NCI-H69 (cell line): ENCODE data around the gene FAM120B.

ENCODE experiments used
- DNase-seq: peaks from one replicate; lab custom pipeline; 2025; lab: John Stamatoyannopoulos, UW

FAM120B gene

DNA sequence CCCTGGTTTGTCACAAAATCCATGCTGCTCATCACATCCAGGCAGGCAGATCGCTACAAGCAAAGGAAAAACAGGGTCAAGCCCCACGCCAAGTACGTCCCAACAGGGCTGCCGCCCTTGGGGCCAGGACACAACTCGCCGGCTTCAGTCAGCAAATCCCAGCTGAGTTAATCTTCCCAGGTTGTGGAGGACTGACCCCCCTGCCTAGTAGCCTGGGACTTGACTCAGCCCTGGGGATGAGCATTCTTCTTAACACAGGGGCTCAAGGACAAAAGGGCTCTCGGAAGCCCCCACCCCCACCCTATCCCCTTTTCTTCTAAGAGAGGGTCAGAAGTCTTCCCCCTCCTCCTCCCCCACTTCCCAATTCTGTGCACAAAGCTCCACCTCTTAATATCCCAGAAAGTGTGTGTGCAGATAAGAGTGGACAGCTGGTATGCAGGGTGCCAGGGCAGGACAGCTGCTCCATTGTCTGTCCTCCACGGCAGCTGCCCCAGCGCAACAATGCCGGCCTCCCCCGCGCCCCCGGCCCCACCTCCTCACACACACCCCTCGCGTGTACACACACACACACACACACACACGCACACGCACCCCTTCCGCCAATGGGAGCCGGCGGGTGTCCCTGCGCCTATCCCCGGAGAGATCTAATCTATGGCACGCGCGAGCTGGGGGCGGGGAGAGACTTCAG, 20.2 kb upstream of the FAM120B start:
- peak; percentile 64 for DNase-seq

DNA sequence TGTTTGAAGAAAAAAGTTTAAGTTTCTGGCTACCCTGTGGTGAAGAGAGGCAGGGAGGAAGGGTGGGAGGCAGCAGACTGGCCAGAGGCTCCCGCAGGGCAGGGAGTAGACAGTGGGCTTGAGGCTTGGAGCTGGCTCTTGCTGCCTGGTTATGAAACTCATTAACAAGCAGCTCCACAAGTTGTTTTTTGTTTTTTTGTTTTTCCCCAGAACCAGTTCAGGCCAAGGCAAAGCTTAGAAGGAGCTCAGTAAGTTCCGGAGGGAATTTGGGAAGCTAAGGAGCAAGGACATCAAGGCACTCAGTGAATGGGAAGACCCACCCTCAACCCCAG, 19.7 kb upstream of the FAM120B start:
- DNase-seq = no peak

DNA sequence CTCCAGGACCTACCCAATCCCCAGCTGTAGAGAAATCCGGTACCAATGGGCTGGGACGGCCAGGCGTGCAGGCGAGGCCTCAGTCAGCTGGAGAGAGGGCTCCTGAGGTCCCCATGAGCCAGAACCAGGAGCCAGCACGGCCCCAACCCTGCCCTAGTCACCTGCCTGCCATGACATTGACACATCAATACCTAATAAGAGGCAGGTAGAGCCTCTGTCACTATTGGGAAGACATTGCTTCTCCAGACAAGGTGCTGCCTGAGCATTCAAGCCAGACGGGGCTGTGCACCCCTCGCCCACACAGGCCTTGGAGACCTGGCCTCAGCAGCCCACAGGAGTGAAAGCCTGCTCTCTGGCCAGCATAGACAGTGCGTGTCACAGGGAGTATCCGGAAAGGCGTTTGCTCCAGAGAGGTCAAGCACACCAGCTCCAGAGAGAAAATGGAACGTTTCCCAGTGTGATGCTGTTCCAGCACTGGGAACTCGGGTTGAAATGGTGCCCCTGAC, 19.1 kb upstream of the FAM120B start:
- DNase-seq = no peak

DNA sequence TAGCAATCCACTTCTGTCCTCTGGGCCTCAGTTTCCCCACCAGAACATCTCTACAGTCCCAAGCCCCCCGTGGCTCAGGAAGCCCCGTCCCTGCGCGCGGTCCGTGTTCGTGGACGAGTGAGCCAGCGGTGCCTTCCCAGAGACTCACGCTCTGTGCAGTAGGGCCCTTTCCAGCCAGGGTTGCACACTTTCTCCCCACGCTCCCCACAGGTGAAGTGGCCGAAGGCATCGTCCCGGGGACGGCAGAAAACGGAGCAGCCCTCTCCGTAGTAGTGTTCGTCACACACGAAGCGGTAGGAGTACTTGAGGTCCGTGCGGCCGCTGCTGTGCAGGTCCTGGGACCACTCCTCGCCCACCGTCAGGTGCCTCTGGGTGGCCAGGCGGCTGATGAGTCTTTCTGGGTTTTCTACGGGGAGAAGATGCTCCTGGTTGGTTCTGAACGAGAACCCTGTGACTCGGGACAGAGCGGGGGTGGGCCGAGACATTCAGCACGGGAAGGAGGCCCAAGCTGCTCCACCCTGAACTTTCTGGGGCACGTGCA, 18.4 kb upstream of the FAM120B start:
- no peak for DNase-seq

GRCh38 chr6:170288852-170289179, 17.7 kb upstream of the FAM120B start:
- DNase-seq = no peak

- peak; percentile 74 for DNase-seq
These were observed 17.2 kb upstream of the FAM120B start for GRCh38 chr6:170289180-170289931.

DNA sequence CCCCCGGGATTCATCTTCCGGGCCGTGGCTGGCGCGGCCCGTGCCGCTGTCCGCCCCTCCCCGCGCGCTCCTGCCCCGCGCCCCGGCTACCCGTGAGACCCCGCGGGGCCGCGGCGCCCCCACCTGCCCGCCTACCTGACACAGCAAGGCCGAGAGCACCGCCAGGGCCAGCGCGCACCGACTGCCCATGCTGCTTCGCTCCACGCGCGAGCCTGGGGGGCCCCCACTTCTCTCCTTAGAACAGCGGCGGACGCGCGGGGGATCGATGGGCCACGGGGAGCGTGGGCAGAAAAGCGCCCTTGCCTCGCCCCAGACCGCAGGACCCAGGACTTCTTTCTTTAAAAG, 16.6 kb upstream of the FAM120B start:
- peak; percentile 69 for DNase-seq

GRCh38 chr6:170290296-170291128, 16.0 kb upstream of the FAM120B start, which contains the start of gene DLL1:
DLL1 (minus strand) TSS chr6:170291078; CDS start chr6:170290139, 939 bp downstream.
- peak; percentile 87 for DNase-seq

DNA sequence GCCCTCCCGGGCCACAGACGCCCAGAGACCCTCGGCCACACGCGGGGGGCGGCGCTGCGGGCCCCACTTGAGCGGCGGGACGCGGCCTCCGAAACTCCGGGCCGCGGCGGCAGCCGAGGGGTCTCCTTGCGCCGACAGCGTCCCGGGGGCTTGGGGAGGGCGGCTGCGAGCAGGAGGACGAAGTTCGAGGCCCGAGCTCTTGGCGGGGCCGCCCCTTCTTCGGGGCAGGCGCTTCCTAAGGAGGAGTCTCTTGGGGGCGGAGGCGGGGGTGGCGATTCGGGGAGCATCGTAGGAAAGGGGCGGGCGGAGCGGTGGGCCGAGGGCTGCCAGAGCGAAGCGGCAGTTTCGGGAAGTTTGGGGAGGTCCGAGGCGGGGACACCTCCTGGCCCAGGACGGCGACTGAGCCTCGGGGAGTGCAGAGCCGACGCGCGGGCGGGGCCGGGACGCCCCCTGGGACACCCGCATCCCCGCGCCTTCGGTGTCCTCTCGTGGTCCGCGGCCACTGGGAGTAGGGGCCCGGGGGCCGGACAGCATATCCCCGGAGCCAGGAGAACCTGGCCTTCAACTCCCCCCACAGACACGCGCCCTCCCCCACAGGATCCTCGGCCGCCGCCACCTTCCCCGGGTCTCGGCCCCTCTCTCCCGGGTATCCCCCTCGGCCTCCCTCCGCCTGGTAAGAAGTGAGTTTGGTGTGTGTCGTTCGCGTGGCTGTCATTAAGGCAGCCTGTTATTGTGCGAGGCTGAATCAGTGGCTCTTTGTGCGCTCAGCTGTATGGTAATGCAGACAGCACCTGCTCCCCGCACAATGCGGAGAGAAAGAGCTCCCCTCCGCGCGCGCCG, 15.1 kb upstream of the FAM120B start:
- DNase-seq = peak; percentile 92

DNA sequence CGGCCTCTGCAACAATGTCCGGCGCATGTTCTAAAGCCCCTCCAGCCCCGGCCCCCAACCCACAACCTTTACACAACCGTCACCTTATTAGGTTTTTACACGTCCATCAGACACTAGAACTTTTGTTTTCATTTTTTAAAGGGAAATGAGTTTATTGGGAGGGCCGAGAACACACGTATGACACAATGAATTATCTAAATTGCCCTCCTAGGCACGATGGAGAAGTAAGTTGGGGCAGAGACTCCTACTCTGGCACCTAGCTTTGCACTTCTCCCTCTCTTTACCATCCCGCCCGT, 14.5 kb upstream of the FAM120B start:
- DNase-seq = no peak

DNA sequence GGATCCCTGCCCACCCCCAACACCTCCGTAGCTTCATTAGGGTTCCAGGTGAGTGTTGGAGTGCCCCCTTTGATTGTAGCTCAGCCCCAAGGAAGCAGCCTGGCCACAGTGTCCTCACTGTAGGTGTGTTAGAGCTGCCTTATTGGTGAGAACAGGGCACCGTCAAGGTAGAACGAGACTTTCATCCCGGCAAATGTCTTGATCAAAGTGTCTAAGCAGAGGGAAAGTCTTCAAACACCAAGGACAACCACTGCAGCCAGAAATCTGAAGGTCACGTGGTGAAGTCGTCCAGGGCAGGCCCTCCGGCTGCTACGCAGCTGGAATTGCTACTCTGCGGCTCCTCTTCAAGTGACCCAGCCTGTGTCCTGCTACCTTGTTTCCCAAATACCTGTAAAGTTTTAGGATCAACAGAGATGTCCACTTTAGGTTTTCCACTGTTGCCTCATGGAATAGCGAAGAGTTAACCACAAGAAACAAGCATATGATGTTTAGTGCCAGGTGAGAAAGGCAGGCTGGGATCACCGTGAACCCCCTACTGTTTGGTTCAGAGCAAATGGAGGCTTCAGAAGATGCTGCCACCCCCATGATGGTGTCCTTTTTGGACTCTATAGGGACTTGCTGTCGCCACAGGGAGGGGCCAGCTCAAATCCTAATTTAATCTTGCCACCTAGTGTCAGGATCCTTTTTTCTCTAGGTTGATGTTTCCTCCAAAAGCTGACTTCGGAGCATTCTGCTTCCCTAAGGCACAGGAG, 14.0 kb upstream of the FAM120B start:
- peak; percentile 75 for DNase-seq

- peak; percentile 75 for DNase-seq
These were observed 13.0 kb upstream of the FAM120B start for GRCh38 chr6:170293341-170294231.

GRCh38 chr6:170294298-170294730, 12.2 kb upstream of the FAM120B start:
- peak; percentile 81 for DNase-seq

DNA sequence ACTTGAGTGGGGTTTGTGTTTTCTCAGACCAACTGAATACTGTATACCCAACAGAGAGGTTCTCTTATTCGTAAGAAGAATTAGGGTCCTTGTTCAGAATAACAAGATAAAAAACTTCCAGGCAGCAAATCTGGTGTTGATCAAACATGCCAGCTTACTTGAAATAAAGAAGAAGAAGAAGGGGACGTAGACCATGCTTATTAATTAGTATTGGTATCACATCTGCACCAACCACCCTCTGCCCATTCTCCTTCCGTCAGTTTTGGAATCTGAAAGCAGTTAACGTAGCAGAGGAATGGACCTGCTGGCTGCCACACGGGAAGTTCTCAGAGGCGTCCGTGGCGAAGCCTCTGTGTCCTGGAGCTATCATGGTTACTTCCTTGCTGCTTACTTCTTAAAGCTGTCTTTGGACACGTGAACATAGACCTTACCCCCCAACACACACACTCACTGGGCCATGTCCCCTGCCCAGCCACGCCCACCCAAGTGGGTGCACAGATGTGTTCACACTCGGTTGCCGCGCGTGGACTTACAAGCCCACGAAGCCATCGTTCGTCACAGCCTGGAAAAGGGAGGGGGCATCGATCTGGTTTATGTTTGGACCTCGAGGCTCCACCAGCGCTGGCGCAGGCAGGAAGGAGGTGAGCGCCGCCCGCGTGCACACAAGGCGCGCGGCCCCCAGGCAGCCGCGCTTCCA, 11.6 kb upstream of the FAM120B start:
- DNase-seq = peak; percentile 69

DNA sequence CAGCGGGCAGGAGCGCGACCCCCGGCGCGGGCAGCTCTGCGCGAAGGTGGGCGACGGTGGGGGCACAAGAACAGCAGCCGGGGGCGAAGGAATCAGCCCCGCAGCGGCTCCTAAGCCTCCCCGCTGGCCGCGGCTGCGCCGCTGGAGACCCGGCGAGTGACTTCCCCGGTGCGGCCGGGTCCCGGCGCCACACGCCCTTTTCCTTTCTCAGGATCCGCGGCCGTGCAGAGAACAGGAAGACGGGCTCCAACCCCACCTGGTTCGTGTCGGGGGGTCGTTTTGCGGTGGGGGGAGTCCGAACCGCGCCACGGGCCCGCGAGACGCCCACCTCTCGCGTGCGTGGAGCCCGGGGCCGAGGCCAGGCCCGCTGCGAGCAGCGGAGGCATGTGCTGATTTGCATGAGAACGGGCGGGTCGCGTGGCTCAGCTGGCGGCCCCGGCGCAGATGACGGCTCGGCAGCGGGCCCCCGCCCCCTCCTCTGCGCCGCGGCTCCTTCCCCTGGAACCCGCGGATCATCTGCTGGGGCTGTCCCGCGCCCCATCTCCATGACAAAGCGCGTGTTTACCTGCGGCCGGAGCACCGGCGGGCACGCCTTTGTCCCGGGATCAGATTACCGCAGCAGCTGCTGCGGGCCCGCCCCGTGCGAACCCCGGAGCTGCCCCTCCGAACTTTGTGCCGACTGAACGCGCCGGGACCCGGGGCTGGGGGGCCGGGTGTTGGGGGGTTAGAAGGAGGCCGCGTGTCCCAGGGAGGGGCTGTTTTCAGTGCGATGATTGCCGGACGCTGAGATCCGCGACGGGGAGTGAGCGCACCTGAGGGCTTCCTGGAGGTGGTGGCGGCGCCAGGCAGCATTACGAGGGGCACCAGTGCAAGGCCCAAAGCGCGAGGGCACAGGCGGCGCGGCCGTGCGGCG, 10.8 kb upstream of the FAM120B start:
- peak; percentile 90 for DNase-seq

- DNase-seq = no peak
These were observed 10.2 kb upstream of the FAM120B start for GRCh38 chr6:170296423-170296745.

- peak; percentile 96 for DNase-seq
These were observed 9.6 kb upstream of the FAM120B start for GRCh38 chr6:170296746-170297575.
